Nephron (organoid): Measurements from ENCODE around the gene TERC.
"Not testable (repeated sequence)": the region's sequence is repeated elsewhere in the genome, so short reads cannot be mapped to it uniquely, and the experiment has no call there.

Source experiments
- H3K27ac Mint-ChIP-seq, 3 experiments: 2 replicates each; pipeline ENCODE4 v1.8.0; 2020; ENCODE audit warnings: mixed read lengths in 3 of 3, mild to moderate bottlenecking in 2 of 3, moderate library complexity in 1 of 3
- H3K27me3 Mint-ChIP-seq: 2 replicates; pipeline ENCODE4 v1.8.0; 2021; ENCODE audit warnings: low read depth, mild to moderate bottlenecking, moderate library complexity, mixed read lengths
- H3K36me3 Mint-ChIP-seq: 2 replicates; pipeline ENCODE4 v1.8.0; 2020; ENCODE audit warnings: low read depth, mixed read lengths
- H3K4me1 Mint-ChIP-seq: 2 replicates; pipeline ENCODE4 v1.8.0; 2020; ENCODE audit warnings: mixed read lengths
- H3K4me3 Mint-ChIP-seq, 3 experiments: 2 replicates each; pipeline ENCODE4 v1.8.0; 2020; ENCODE audit warnings: mild to moderate bottlenecking in 3 of 3, mixed read lengths in 3 of 3, moderate library complexity in 2 of 3
- H3K9me3 Mint-ChIP-seq: 2 replicates; pipeline ENCODE4 v1.8.0; 2020; ENCODE audit warnings: mixed read lengths
- TF ChIP-seq, protein P1 (sequence below), 3 experiments: fragments of 200-600 bp; sonication (generic); IDR thresholded peaks; one replicate each; pipeline ENCODE4 v1.5.0; 2021; ENCODE audit warnings: antibody characterized with exemption in 3 of 3; ENCODE audit not compliant: unreplicated experiment in 3 of 3

Gene TERC

DNA sequence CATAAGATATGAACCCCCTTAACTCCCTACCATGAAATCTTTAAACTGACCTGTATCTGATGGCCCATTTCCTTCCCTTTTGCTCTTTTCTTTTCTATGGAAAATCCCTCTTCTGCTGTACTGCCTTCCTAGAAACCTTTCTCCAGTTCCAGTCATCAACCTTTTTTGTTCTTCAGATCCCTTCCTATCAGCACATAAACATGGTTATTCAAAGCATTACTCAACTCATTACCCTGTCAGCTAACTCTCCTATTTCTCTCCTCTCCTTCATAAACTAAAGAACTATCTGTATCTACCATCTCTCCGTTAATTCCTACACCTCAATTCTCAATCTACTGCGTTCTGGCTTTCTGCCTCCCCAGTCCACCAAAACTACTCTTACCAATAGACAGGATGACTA, 13.0 kb downstream of the TERC start:
- Mint-ChIP-seq H3K27me3 (peaks cover 4% of the 10 kb centered on the region), H3K27ac (no peak overlapping the region), H3K4me1 (no peaks in the 10 kb centered on the region), H3K36me3 (no peaks in the 10 kb centered on the region), H3K9me3 (no peaks in the 10 kb centered on the region), H3K4me3 (no peak overlapping the region)
- TF ChIP-seq, protein P1, sequence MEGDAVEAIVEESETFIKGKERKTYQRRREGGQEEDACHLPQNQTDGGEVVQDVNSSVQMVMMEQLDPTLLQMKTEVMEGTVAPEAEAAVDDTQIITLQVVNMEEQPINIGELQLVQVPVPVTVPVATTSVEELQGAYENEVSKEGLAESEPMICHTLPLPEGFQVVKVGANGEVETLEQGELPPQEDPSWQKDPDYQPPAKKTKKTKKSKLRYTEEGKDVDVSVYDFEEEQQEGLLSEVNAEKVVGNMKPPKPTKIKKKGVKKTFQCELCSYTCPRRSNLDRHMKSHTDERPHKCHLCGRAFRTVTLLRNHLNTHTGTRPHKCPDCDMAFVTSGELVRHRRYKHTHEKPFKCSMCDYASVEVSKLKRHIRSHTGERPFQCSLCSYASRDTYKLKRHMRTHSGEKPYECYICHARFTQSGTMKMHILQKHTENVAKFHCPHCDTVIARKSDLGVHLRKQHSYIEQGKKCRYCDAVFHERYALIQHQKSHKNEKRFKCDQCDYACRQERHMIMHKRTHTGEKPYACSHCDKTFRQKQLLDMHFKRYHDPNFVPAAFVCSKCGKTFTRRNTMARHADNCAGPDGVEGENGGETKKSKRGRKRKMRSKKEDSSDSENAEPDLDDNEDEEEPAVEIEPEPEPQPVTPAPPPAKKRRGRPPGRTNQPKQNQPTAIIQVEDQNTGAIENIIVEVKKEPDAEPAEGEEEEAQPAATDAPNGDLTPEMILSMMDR (IDR thresholded peaks at IDR 0.05; ENCODE audit: unreplicated experiment in 3 of 3), result no peak

DNA sequence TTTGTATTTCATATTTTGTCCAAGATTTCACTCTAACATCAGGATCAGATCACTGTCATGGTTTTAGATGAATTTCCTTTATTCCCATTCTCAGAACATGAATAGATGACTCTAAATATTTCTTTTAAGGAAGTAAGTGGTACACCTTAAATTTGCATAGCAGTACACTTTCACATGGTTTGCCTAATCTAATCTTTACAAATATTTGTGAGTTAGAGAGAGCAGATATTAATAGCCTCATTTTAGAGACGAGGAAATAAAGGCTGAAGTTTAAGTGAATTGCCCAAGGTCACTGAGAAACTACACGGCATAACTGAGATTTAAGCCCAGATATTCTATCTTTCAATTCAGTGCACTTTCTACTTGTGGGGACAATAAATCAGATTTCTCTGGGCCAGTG, 14.2 kb downstream of the TERC start:
- TF ChIP-seq, protein P1 (IDR thresholded peaks at IDR 0.05; ENCODE audit: unreplicated experiment in 3 of 3), result no peak
- no peaks in the 10 kb centered on the region for H3K36me3 Mint-ChIP-seq
- H3K27me3 Mint-ChIP-seq, result peaks cover 8% of the 10 kb centered on the region
- no peak overlapping the region for H3K27ac Mint-ChIP-seq
- no peaks in the 10 kb centered on the region for H3K9me3 Mint-ChIP-seq
- H3K4me1 Mint-ChIP-seq, result no peaks in the 10 kb centered on the region
- H3K4me3 Mint-ChIP-seq, result no peak overlapping the region

DNA sequence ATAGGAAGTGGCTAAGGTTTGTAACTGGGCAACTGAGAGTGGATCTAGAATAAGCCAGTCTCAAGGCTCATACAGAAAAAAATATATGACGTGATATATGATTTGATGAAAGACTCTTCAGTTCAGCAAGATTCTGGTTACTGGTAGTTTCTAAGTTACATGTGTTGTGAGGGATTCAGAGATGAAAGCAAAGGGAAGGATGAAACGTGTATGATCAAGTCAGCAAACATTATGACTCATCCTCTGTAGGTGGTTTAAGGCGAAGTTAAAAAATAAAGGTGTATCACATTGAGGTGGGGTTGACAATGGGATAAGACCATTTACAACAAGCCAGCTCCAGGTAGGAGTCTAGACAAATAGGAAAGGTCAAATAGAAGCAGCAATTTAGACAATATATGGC, 16.2 kb downstream of the TERC start:
- TF ChIP-seq, protein P1 (IDR thresholded peaks at IDR 0.05; ENCODE audit: unreplicated experiment in 3 of 3), result no peak
- H3K9me3 Mint-ChIP-seq, result no peaks in the 10 kb centered on the region
- no peaks in the 10 kb centered on the region for H3K4me1 Mint-ChIP-seq
- peaks cover 8% of the 10 kb centered on the region for H3K27me3 Mint-ChIP-seq
- H3K27ac Mint-ChIP-seq, result no peak overlapping the region
- H3K36me3 Mint-ChIP-seq, result no peaks in the 10 kb centered on the region
- no peak overlapping the region for H3K4me3 Mint-ChIP-seq

DNA sequence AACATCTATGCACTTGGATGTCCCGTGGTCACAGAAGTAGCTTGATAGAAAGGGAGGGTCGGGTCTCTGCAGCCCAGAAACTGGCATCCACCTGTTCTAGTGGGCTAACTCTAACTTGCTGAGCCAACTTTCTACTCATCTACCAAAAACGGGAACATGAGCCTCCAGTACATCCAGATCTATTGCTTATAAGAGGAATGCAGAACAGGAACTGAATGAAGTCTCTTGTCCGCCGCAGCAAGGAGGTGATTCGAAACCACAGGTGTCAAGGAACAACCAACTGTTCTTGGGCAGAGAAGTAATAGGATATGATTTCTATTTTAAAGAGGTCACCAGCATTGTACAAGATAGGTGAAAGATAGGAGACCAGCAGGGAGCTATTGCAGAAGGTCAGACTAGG, 17.9 kb downstream of the TERC start:
- peaks cover 8% of the 10 kb centered on the region for H3K27me3 Mint-ChIP-seq
- H3K9me3 Mint-ChIP-seq, result no peaks in the 10 kb centered on the region
- TF ChIP-seq, protein P1 (IDR thresholded peaks at IDR 0.05; ENCODE audit: unreplicated experiment in 3 of 3), result no peak
- H3K27ac Mint-ChIP-seq, result no peak overlapping the region
- no peaks in the 10 kb centered on the region for H3K36me3 Mint-ChIP-seq
- H3K4me3 Mint-ChIP-seq, result no peak overlapping the region
- H3K4me1 Mint-ChIP-seq, result no peaks in the 10 kb centered on the region

DNA sequence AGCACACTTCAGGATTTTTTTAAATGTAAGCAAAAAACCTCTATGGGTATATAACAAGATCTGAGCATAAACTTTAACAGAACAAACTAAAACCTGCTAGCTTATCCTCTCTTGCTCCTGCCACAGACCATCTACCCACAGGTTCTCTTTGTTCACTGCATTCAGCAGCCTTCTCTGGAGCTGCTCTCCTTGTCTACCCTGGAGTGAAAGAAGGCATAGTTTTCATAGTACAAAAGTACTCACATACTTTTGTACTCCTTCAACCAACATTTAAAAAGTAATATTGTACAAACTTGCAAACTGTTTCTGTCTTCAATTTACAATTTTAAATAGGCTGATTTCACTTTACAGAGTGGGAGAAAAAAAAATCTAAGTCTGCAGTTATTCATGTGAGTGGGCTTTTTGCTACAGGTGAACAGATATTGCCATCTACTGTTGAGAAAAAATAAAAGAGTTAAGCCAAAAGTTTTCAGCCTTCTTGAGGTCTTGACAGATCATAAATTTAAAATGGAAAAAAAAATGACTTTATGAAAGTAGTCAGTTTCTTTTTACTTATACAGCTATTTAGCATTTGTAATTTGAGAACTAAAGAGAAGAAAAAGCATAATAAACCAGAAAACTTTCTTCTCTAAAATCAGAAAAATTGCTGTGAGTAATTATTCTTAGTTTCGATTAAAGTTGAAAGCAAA, 20.4 kb downstream of the TERC start:
- TF ChIP-seq, protein P1 (IDR thresholded peaks at IDR 0.05; ENCODE audit: unreplicated experiment in 3 of 3), result peak; percentile 49 to 65 (median 53)

DNA sequence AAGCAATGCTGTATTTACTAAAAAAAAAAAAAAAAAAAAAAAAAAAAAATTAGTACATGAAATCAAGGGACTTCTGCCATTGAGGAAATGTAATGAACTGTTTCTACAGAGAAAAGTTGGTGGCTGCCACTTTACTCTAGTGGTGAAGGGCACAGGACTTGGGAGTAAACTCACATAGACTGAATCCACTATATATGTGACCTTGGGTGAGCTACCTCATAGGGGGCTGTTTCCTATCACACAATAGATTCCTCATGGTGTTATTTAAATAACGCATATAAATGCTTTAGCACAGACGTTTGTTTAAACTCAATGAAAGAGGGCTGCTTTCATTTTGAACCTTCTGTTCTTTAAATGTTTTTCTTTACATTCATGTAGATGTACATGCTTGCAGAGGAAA, 25.8 kb downstream of the TERC start:
- H3K4me1 Mint-ChIP-seq, result no peaks in the 10 kb centered on the region
- peaks cover 27% of the 10 kb centered on the region for H3K9me3 Mint-ChIP-seq
- H3K27ac Mint-ChIP-seq, result no peak overlapping the region
- peaks cover 3% of the 10 kb centered on the region for H3K36me3 Mint-ChIP-seq
- peaks cover 5% of the 10 kb centered on the region for H3K27me3 Mint-ChIP-seq
- TF ChIP-seq, protein P1 (IDR thresholded peaks at IDR 0.05; ENCODE audit: unreplicated experiment in 3 of 3), result no peak
- H3K4me3 Mint-ChIP-seq, result no peak overlapping the region

More for the DNA sequence above, 20.4 kb downstream of the TERC start:
- Mint-ChIP-seq H3K4me1 (no peaks in the 10 kb centered on the region), H3K9me3 (no peaks in the 10 kb centered on the region), H3K27ac (peak overlapping the region in 2 of 3 experiments; percentile 59 to 63), H3K27me3 (peaks cover 8% of the 10 kb centered on the region), H3K4me3 (no peak overlapping the region), H3K36me3 (no peaks in the 10 kb centered on the region)

DNA sequence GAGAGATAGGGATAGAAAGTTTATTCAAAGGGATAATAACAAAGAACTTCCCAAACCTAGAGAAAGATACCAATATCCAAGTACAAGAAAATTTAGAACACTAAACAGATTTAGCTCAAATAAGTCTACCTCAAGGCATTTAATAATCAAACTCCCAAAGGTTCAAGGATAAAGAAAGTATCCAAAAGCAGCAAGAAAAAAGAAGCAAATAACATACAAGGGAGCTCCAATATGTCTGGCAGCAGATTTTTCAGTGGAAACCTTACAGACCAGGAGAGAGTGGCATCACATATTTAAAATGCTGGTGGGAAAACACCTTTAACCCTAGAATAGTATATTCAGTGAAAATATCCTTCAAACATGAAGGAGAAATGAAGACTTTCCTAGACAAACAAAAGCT, 33.0 kb downstream of the TERC start:
- not testable (repeated sequence) for H3K27me3 Mint-ChIP-seq, H3K4me1 Mint-ChIP-seq, H3K27ac Mint-ChIP-seq, H3K36me3 Mint-ChIP-seq, H3K4me3 Mint-ChIP-seq
- peaks cover 62% of the 10 kb centered on the region for H3K9me3 Mint-ChIP-seq
